Effector memory CD8-positive, alpha-beta T cell (primary cell): ENCODE measurements around the gene TFRC.

Experiments used
- ATAC-seq: fragments of 150-1000 bp; cut with Tn5 transposase; replicated peaks from 2 replicates; pipeline ENCODE4 v1.10.0; 2021; ENCODE audit warnings: mild to moderate bottlenecking, moderate library complexity
- DNase-seq, 3 experiments: peaks; one replicate each; pipeline ENCODE4 v3.0.0; 2021
- H3K27ac Mint-ChIP-seq, 2 donors: one replicate each; pipeline ENCODE4 v1.8.0; 2022; ENCODE audit warnings: mild to moderate bottlenecking in 2 of 2, mixed read lengths in 2 of 2, moderate library complexity in 2 of 2
- H3K27me3 Mint-ChIP-seq, 2 donors: one replicate each; pipeline ENCODE4 v1.8.0; 2022; ENCODE audit warnings: mixed read lengths in 2 of 2
- H3K36me3 Mint-ChIP-seq: one replicate; pipeline ENCODE4 v1.8.0; 2022; ENCODE audit warnings: mild to moderate bottlenecking, moderate library complexity, mixed read lengths; ENCODE audit not compliant: insufficient read depth
- H3K4me1 Mint-ChIP-seq, 2 donors: one replicate each; pipeline ENCODE4 v1.8.0; 2022; ENCODE audit warnings: low read depth in 2 of 2, mixed read lengths in 2 of 2
- H3K4me3 Mint-ChIP-seq, 2 donors: one replicate each; pipeline ENCODE4 v1.8.0; 2022; ENCODE audit warnings: mild to moderate bottlenecking in 2 of 2, mixed read lengths in 2 of 2, moderate library complexity in 2 of 2
- H3K9me3 Mint-ChIP-seq, 2 donors: one replicate each; pipeline ENCODE4 v1.8.0; 2022; ENCODE audit warnings: mixed read lengths in 2 of 2
- total RNA-seq, 9 experiments: gene quantifications; one replicate each; lab custom pipeline; 2026; lab: John Stamatoyannopoulos, UW

The TFRC gene
- total RNA-seq: 154 to 981 (median 409) reads per million in 9 experiments

DNA sequence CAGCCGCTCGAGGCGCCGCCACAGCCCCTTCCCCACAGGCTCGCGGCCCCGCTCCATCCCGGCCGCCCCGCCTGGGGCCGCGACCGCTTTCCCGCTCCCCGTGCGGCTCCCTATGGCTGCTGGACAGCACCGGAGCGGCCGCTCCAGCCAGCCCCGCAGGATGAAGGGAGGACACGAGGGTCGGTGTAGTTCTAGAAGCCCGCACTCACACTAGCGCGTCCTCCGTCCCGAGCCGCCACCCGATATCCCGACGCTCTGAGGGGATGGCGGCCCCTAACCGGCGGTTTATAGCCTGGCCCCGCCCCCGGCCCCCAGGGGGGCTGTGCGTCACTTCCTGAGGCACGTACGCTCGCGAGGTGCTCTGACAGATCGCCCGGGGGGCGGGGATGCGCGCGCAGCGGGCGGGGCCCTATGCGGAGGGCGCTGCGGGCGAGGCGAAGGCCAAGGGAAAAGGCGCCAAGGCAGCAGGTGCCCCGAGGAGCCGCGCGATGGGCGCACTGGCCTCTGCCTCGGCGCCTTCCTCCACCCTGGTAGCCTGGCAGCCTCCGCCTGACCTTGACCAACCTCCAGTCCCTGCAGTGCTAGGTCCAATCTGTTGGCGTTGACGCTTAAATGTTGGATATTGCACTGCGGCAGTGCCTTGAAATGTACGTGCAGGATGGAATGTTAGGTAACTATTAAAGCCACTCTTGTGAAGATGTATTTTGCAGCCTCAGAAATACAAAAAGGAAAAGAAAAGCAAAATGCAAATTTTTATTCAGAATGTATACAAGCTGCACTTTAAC lies at the start of gene TFRC:
TFRC (minus strand) TSS at position 257 of the 785 bp plus-strand sequence. CDS start 4,991 bp downstream, outside the sequence.
- H3K4me3 Mint-ChIP-seq: peak within 1 kb of the TSS; percentile 94 to 99
- H3K9me3 Mint-ChIP-seq: no peaks in the 10 kb centered on the region
- H3K4me1 Mint-ChIP-seq: peaks cover 30 to 36% of the 10 kb centered on the region in 2 donors
- H3K27ac Mint-ChIP-seq: peak within 1 kb of the TSS; percentile 93 to 96
- no peaks in the 10 kb centered on the region for H3K27me3 Mint-ChIP-seq
- ATAC-seq (peak; percentile 90), DNase-seq (peak; percentile 91 to 93 (median 93))
- H3K36me3 Mint-ChIP-seq: peaks cover 22% of the 10 kb centered on the region

DNA sequence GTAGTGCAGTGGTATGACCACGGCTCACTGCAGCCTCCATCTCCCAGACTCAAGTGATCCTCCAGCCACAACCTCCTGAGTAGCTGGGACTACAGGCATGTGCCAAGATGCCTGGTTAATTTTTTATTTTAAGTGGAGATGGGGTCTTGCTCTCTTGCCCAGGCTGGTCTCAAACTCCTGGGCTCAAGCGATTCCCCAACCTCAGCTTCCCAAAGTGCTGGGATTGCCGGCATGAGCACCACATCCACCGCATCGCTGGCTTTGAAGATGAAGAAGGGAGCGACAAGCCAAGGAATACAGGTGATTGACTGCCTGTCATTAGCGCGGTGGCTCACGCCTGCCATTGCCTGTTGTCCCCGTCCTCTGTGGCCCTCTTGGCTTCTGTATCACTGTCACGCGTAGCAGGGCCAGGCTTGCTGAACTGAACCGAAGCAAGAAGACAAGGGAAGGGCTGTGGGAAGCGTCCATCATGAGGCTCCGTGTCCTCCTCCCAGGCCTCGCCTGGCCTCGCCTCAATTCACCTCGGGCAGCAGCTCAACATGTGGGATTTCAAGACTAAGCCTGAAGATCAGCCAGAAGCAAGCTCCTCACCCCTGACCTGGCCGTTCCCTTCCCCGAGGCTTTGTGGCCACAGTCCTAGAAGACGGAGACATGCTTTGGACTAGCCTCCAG lies 46.4 kb upstream of the TFRC start:
- H3K27ac Mint-ChIP-seq: peak overlapping the region; percentile 90 to 92

DNA sequence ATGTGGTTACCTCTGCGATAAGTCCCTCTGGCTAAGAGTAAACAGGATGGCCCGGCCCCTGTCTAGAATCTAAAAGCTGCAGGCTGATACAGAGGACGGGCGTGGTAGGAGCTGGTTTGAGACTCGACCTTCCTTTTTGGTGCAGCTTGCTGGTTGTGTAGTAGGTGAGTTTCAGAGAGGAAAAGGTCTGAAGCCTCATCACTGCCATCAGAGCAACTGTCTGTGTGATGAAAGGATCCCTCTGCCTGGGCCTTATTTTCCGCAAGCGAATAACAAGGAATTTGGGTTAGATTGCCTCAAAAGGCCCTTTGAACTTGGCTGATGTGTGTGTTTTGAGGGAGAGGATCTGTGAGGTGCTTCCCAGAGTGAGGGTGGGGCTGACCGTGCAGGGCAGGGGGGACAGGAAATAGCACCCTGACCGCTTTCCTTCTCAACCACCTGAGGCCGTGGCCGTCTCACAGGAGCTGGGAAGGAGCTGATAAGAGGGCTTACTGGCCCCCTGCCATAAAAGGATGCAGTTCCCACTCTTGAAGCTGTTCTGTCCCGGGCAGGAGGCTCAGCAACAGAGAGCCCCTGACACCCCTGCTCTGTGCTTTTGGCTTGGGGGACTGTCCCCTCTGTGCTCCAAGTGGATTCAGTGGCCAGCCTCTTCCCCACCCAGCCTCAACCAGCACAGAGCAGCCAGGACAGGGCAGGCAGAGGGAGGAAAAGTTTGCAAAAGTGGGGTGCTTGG lies 45.6 kb upstream of the TFRC start:
- Mint-ChIP-seq H3K9me3 (no peaks in the 10 kb centered on the region), H3K27ac (peak overlapping the region; percentile 90 to 92), H3K4me3 (peak overlapping the region; percentile 68 to 72), H3K27me3 (no peaks in the 10 kb centered on the region), H3K36me3 (no peaks in the 10 kb centered on the region), H3K4me1 (peaks cover 24 to 25% of the 10 kb centered on the region in 2 donors)
- DNase-seq (peak; percentile 15 to 35 (median 28)), ATAC-seq (peak; percentile 92)

More for the DNA sequence above, 46.4 kb upstream of the TFRC start:
- Mint-ChIP-seq H3K9me3 (no peaks in the 10 kb centered on the region), H3K27me3 (no peaks in the 10 kb centered on the region), H3K36me3 (no peaks in the 10 kb centered on the region), H3K4me3 (no peak overlapping the region), H3K4me1 (peaks cover 21 to 24% of the 10 kb centered on the region in 2 donors)
- DNase-seq: no peak
- no peak for ATAC-seq

DNA sequence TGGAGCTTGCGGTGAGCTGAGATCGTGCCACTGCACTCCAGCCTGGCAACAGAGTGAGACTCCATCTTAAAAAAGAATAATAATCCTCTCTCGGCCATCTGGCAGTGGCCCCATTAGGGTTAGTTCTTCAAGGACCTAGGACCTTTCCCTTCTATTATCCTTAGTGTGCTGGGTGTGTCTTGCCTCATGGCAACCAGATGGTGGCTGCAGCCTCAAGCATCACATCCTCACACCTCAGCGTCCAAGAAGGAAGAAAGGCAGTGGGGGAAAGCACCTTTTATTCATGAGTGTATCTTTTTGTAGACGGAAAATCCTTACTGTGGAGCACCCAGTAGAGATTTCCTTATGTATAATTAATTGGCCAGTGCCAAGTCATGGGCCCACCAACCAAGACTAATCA lies 42.7 kb upstream of the TFRC start:
- Mint-ChIP-seq H3K4me3 (no peak overlapping the region), H3K36me3 (no peaks in the 10 kb centered on the region), H3K9me3 (no peaks in the 10 kb centered on the region), H3K27ac (no peak overlapping the region), H3K4me1 (peaks cover 39% of the 10 kb centered on the region in 2 donors), H3K27me3 (no peaks in the 10 kb centered on the region)
- no peak for ATAC-seq
- no peak for DNase-seq

DNA sequence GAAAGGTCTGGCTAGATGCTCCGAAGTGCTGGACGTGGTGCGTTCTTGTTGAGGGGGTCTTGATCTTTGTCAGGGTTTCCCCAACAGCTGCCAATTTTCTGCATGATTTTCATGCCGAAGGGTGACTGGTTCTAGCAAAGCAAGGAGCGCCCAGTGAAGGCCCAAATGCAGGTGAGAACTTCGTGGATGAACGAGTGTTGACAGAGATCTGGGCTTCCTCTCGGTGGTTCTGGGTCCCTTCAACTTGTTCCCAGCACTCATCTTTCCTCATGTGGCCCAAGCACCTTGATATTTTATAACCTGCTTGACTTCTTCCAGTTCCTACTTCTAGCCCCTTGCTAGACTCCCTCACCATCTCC lies 40.8 kb upstream of the TFRC start:
- Mint-ChIP-seq H3K4me1 (peaks cover 32 to 40% of the 10 kb centered on the region in 2 donors), H3K4me3 (no peak overlapping the region), H3K9me3 (no peaks in the 10 kb centered on the region), H3K27ac (peak overlapping the region in 1 of 2 donors; percentile 68), H3K27me3 (no peaks in the 10 kb centered on the region), H3K36me3 (no peaks in the 10 kb centered on the region)
- no peak for ATAC-seq
- DNase-seq: no peak

DNA sequence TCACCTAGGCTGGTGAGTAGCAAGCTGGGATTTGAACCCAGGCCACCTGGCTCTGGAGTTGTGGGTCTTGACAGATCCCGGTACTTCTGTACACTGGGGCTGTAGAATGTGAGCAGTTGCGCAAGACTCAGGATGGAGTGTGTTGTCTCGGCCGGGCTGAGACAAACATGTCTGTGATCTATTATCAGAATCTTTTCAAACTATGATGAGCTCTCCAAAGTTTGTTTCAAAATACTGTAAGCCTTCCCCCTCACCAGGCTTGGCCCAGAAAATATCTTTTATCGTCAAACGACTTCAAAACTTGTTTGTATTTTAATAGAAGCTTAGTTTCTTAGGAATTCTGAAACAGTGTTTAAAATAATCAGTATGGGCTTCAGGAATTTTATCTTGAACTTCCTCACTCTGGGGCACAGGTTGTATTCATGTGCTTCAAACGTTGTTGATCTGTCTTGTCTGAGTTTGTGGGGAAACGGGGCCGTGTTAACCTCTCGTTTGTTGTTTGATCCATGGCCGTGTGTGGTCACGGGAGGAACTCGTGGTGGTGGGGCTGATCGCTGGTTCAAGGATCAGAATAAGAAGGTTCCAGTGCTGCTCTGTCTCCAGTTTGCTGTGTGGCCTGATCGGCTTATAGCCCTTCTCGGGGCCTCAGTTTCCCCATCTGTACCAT lies 40.3 kb upstream of the TFRC start:
- H3K36me3 Mint-ChIP-seq: no peaks in the 10 kb centered on the region
- peaks cover 27 to 36% of the 10 kb centered on the region in 2 donors for H3K4me1 Mint-ChIP-seq
- no peaks in the 10 kb centered on the region for H3K9me3 Mint-ChIP-seq
- no peak for DNase-seq
- H3K27me3 Mint-ChIP-seq: no peaks in the 10 kb centered on the region
- H3K27ac Mint-ChIP-seq: peak overlapping the region; percentile 19 to 68
- ATAC-seq: no peak
- no peak overlapping the region for H3K4me3 Mint-ChIP-seq

DNA sequence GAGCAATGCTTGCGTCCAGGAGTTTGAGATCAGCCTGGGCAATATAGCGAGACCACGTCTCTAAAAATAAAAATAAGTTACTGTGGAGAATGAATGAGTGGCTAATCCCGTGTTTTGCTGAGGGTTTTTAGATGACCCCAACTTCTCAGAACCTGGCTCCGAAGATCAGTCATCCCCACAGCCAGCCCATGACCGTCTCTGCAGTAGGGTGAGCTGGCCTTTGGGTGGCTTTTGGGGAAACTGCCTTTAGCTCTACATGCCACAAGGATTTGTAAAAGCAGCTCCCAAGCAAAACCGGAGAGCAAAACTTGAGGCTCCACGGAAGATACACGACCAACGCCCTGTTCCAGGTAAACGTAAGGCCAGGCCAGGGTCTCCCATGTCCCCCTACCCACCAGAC lies 39.2 kb upstream of the TFRC start:
- peaks cover 20 to 29% of the 10 kb centered on the region in 2 donors for H3K4me1 Mint-ChIP-seq
- ATAC-seq: no peak
- H3K27ac Mint-ChIP-seq: peak overlapping the region; percentile 3 to 19

DNA sequence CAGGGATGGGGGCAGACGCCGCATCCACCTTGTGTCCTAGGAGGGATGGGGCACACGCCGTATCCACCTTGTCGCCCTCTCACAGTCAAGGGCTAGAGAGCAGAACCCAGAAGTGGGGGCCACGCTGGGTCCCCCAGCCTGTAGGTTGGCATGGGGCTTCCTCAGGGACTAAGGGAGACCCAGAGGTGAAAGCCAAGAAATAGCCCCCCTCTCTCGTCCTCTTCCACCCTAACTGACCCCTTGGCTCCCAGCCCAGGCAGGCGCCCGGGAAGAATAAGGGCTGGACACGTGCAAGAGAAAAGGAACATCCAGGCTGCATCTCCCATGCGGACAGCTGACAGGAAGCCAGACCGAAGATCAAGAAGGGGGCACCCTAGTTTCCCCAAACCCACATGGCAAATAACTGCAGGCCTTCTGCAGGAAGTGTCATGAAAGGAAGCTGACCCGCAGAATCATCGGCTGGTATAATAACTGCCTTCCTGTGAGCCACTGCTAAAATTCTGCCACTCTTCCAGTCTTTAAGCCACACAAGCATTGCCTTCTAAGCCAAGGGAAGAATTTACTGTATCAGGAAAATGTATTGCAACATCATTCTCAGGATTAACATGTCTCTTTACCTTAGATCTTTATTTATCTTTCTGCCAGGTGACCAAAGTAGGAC lies 38.5 kb upstream of the TFRC start:
- Mint-ChIP-seq H3K4me3 (peak overlapping the region in 1 of 2 donors; percentile 57), H3K4me1 (peaks cover 20 to 29% of the 10 kb centered on the region in 2 donors)
- DNase-seq: no peak

More for the DNA sequence above, 39.2 kb upstream of the TFRC start:
- no peaks in the 10 kb centered on the region for H3K36me3 Mint-ChIP-seq
- no peak for DNase-seq
- H3K27me3 Mint-ChIP-seq: no peaks in the 10 kb centered on the region
- H3K4me3 Mint-ChIP-seq: no peak overlapping the region
- no peaks in the 10 kb centered on the region for H3K9me3 Mint-ChIP-seq

DNA sequence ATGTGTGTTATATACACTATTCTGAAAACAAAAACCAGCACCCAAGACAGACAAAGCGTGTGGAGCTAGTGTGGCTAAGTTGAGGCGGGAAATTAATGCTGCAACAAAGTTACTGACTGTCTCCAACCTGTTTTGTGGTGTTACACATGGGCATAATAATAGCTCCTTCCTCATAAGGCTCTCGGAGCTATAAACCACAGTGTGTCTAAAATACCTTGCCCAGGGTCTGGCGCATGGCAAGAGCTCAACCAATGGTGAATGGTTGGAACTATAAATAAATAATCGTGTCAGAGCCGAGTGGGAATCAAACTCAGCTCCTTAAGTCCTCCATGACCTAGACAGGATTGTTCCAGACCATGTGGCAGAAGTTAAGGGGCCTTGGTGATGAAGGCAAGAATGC lies 35.9 kb upstream of the TFRC start:
- DNase-seq (no peak), ATAC-seq (no peak)
- Mint-ChIP-seq H3K4me1 (peaks cover 16 to 29% of the 10 kb centered on the region in 2 donors), H3K27me3 (no peaks in the 10 kb centered on the region), H3K9me3 (no peaks in the 10 kb centered on the region), H3K27ac (peak overlapping the region; percentile 70 to 82), H3K4me3 (no peak overlapping the region), H3K36me3 (no peaks in the 10 kb centered on the region)

More for the DNA sequence above, 38.5 kb upstream of the TFRC start:
- H3K27me3 Mint-ChIP-seq: no peaks in the 10 kb centered on the region
- H3K9me3 Mint-ChIP-seq: no peaks in the 10 kb centered on the region
- H3K27ac Mint-ChIP-seq: peak overlapping the region; percentile 3 to 19
- ATAC-seq: peak; percentile 59
- H3K36me3 Mint-ChIP-seq: no peaks in the 10 kb centered on the region

DNA sequence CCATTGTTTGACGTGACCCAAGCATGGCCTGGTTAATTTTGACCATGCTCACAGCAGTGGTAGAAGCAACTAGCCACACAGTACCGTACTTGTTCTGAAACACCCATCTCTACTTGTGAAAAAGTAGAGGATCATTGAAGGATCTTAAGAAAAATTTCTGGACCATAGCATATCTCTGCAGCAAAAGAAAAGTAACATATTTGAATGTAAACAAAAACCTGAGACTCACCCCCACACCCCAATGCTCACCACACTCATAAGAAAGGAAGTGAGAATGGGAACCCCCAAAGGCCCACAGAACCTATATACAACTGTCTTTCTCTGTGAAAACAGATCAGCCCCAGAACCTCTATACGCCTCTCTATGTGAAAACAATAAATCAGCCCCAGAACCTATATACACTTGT lies 33.8 kb upstream of the TFRC start:
- H3K4me1 Mint-ChIP-seq: peaks cover 6 to 21% of the 10 kb centered on the region in 2 donors
- H3K27ac Mint-ChIP-seq: no peak overlapping the region
- DNase-seq (peak in 1 of 3 experiments; percentile 9), ATAC-seq (peak; percentile 86)
- H3K27me3 Mint-ChIP-seq: no peaks in the 10 kb centered on the region
- H3K4me3 Mint-ChIP-seq: no peak overlapping the region
- H3K9me3 Mint-ChIP-seq: no peaks in the 10 kb centered on the region
- H3K36me3 Mint-ChIP-seq: no peaks in the 10 kb centered on the region

DNA sequence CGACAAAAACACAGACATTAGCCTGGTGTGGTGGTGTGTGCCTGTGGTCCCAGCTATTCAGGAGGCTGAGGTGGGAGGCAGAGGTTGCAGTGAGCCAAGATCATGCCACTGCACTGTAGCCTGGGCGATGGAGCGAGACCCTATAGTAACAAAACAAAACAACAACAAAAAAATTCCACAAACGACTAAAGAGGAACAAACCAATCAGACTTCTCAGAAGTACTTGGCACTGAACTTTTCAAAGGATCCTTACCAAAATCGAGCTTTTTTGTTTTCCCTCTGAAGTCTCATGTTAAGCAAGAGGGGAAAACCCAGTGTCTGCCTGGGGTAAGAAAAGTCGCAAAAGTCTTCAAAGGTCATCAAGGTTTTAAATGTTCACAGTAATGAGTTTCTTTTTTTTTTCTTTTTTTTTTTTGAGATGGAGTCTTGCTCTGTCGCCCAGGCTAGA lies 30.1 kb upstream of the TFRC start:
- H3K4me3 Mint-ChIP-seq: no peak overlapping the region
- H3K27ac Mint-ChIP-seq: peak overlapping the region in 1 of 2 donors; percentile 55
- no peaks in the 10 kb centered on the region for H3K9me3 Mint-ChIP-seq
- DNase-seq: no peak
- H3K27me3 Mint-ChIP-seq: no peaks in the 10 kb centered on the region
- H3K4me1 Mint-ChIP-seq: peaks cover 0 to 5% of the 10 kb centered on the region in 2 donors
- H3K36me3 Mint-ChIP-seq: no peaks in the 10 kb centered on the region
- peak; percentile 61 for ATAC-seq

DNA sequence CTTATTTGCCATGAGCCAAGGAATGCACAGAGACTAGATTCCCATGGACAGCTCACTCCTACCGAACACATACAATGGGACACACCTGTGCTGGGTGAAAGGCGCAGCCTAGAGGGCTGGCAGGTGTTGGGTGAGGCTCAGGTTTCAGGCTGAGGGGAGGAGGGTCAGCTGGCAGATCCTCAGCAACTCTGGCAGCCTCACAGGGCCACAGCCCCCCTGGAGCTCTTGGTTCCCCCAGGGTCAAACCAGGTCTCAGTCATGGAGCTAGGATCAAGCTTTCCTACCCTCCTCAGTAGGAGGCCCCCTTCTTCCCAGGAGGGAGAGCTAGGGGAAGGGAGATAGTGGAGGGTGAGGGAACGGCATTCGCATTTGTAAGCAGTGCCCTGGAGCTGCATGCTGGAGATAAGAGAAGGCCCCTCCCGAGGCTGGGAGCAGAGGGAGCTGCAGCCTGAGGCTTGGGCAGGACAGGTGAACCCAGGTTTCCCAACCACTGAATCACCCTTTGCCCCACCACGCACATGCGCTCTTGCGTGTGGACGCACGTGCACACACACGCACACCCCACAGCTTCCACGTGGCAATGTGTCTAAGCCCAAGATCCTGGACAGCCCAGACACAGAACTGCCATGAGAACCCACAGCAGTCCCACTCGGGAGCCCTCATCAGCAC lies 26.3 kb upstream of the TFRC start:
- no peaks in the 10 kb centered on the region for H3K36me3 Mint-ChIP-seq
- no peak overlapping the region for H3K27ac Mint-ChIP-seq
- peaks cover 9 to 17% of the 10 kb centered on the region in 2 donors for H3K4me1 Mint-ChIP-seq
- no peaks in the 10 kb centered on the region for H3K27me3 Mint-ChIP-seq
- DNase-seq (no peak), ATAC-seq (no peak)
- H3K4me3 Mint-ChIP-seq: no peak overlapping the region
- no peaks in the 10 kb centered on the region for H3K9me3 Mint-ChIP-seq
